K562 (cell line): ENCODE results near the gene TTC28. TPM values are rescaled to one million over a fixed set of nuclear protein-coding genes. Genes with fewer than 3 reads are reported as not detected.
A peak's percentile ranks its signal among the peaks of the same experiment; 100 is the strongest.

Experiments used
- BACH1 ChIP-seq: fragments of 200-800 bp; sonication (Bioruptor generic); IDR thresholded peaks from 2 replicates; pipeline ENCODE4 v1.6.1; 2016; ENCODE audit warnings: missing genetic modification characterization, missing compliant biosample characterization
- C11orf30 ChIP-seq: fragments of 450-650 bp; IDR thresholded peaks from 2 replicates; pipeline ENCODE4 v1.6.1; 2016; ENCODE audit warnings: low read depth, mild to moderate bottlenecking
- CEBPG ChIP-seq, 3 experiments: fragments of 200-800 bp in 1 of 3; sonication (Bioruptor generic) in 1 of 3; sonication (generic) in 1 of 3; formaldehyde crosslinking in 1 of 3; IDR thresholded peaks in 2 of 3; conservative IDR thresholded peaks in 1 of 3; 2 replicates each; pipeline versions ENCODE4 v1.6.1 to v1.8.0; 2016 to 2022; ENCODE audit warnings: missing compliant biosample characterization in 2 of 3, missing genetic modification characterization in 2 of 3, mild to moderate bottlenecking in 1 of 3, missing genetic modification reagents in 1 of 3
- EP400 ChIP-seq: fragments of 450-650 bp; IDR thresholded peaks from 2 replicates; pipeline ENCODE4 v1.6.1; 2017; ENCODE audit warnings: antibody characterized with exemption, mild to moderate bottlenecking, moderate library complexity
- GATAD2B ChIP-seq: fragments of 450-650 bp; IDR thresholded peaks from 2 replicates; pipeline ENCODE4 v1.6.1; 2017; ENCODE audit warnings: mild to moderate bottlenecking, borderline replicate concordance
- IRF2 ChIP-seq: sonication (generic); formaldehyde crosslinking; IDR thresholded peaks from 2 replicates; pipeline ENCODE4 v1.8.1; 2022; ENCODE audit warnings: mild to moderate bottlenecking, missing genetic modification reagents
- KHSRP ChIP-seq: fragments of 450-650 bp; IDR thresholded peaks from 2 replicates; pipeline ENCODE4 v1.6.1; 2017
- MAZ ChIP-seq, 2 experiments: fragments of 450-650 bp in 1 of 2; sonication (generic) in 1 of 2; formaldehyde crosslinking; IDR thresholded peaks in 1 of 2; conservative IDR thresholded peaks in 1 of 2; 2 replicates each; pipeline versions ENCODE4 v1.4.0 to v1.5.0; 2020; ENCODE audit warnings: mild to moderate bottlenecking in 1 of 2, missing genetic modification reagents in 1 of 2
- NCOA4 ChIP-seq: fragments of 450-650 bp; IDR thresholded peaks from 2 replicates; pipeline ENCODE4 v1.6.1; 2018; ENCODE audit warnings: mild to moderate bottlenecking; ENCODE audit not compliant: partially characterized antibody
- NFIC ChIP-seq: fragments of 450-650 bp; IDR thresholded peaks from 2 replicates; pipeline ENCODE4 v1.6.1; 2017; ENCODE audit warnings: mild to moderate bottlenecking, inconsistent platforms
- NR2C2 ChIP-seq, 2 experiments: fragments of 200-800 bp in 1 of 2; sonication (Bioruptor generic) in 1 of 2; sonication (generic) in 1 of 2; formaldehyde crosslinking in 1 of 2; IDR thresholded peaks; 2 replicates each; pipeline versions ENCODE4 v1.6.1 to v1.8.0; 2016 to 2022; ENCODE audit warnings: mild to moderate bottlenecking in 1 of 2, missing compliant biosample characterization in 1 of 2, missing genetic modification characterization in 1 of 2, missing genetic modification reagents in 1 of 2
- PML ChIP-seq: IDR thresholded peaks from 2 replicates; pipeline ENCODE4 v1.6.1; 2012; ENCODE audit warnings: low read length, inconsistent platforms
- SAFB ChIP-seq: fragments of 200-400 bp; formaldehyde crosslinking; IDR thresholded peaks from 2 replicates; pipeline ENCODE4 v1.6.1; 2017; ENCODE audit warnings: low read depth, low read length, borderline replicate concordance
- TRIM24 ChIP-seq, 2 experiments: fragments of 450-650 bp; IDR thresholded peaks; 2 replicates each; pipeline ENCODE4 v1.6.1; 2016
- ZBTB1 ChIP-seq: sonication (generic); formaldehyde crosslinking; IDR thresholded peaks from 2 replicates; pipeline ENCODE4 v1.8.1; 2023; ENCODE audit warnings: missing genetic modification reagents, low read depth, mild to moderate bottlenecking, borderline replicate concordance
- ZNF253 ChIP-seq: fragments of 250-450 bp; sonication (Bioruptor Pico); conservative IDR thresholded peaks from 2 replicates; pipeline ENCODE4 v1.6.1; 2021; ENCODE audit warnings: mild to moderate bottlenecking
- ZNF347 ChIP-seq: fragments of 450-650 bp; formaldehyde crosslinking; IDR thresholded peaks from 2 replicates; pipeline ENCODE4 v1.4.0; 2020; ENCODE audit warnings: low read depth, mild to moderate bottlenecking, moderate library complexity
- ZNF507 ChIP-seq: conservative IDR thresholded peaks from 2 replicates; pipeline ENCODE4 v1.6.1; 2017; ENCODE audit warnings: missing genetic modification characterization, missing compliant biosample characterization
- ZNF561 ChIP-seq: fragments of 450-650 bp; formaldehyde crosslinking; conservative IDR thresholded peaks from 2 replicates; pipeline ENCODE4 v1.4.0; 2020; ENCODE audit warnings: mild to moderate bottlenecking, moderate library complexity
- polyA plus RNA-seq, 8 experiments: library from polyadenylated mRNA; depleted of rRNA in 4 of 8; stranded (reverse) in 5 of 8; unstranded in 3 of 8; fragments of >200 nt; fragmentation: Nextera tagmentation in 2 of 8; fragmentation: Illumina TruSeq in 1 of 8; extraction: Ambion mirVana in 2 of 8; extraction: Trizol in 1 of 8; gene quantifications; 2 replicates each; pipeline versions ENCODE4 v1.2.1 to v1.2.3, GENCODE V29; 2011 to 2014; ENCODE audit warnings: inconsistent platforms in 1 of 8, missing spikeins in 1 of 8
- total RNA-seq, 7 experiments: library from RNA; depleted of rRNA in 6 of 7; stranded (reverse); fragments of >200 nt in 6 of 7; fragmentation: Illumina TruSeq in 2 of 7; extraction: Trizol in 2 of 7; gene quantifications; 2 replicates each; pipeline versions ENCODE4 v1.2.1 to v1.2.3, GENCODE V29; 2011 to 2021; ENCODE audit warnings: low replicate concordance in 1 of 7
- TF ChIP-seq, protein P1 (sequence below): fragments of 450-650 bp; IDR thresholded peaks from 2 replicates; pipeline ENCODE4 v1.6.1; 2016; ENCODE audit warnings: antibody characterized with exemption
- TF ChIP-seq, protein P2 (sequence below): fragments of 450-650 bp; formaldehyde crosslinking; IDR thresholded peaks from 2 replicates; pipeline ENCODE4 v1.4.0; 2020; ENCODE audit warnings: mild to moderate bottlenecking, moderate library complexity
- TF ChIP-seq, protein P3 (sequence below): fragments of 450-650 bp; IDR thresholded peaks from 2 replicates; pipeline ENCODE4 v1.6.1; 2018; ENCODE audit not compliant: partially characterized antibody

The TTC28 gene
- total and polyA plus RNA-seq, 9 of the 15 experiments (the other 6 are each of a cell fraction or from before 2014, with no cell fraction given) = 0.22 to 10.7 (median 3.1) TPM

- TF ChIP-seq MAZ (CRISPR knock-in tag; conservative IDR thresholded peaks at IDR 0.05 in 1 of 2, IDR thresholded peaks at IDR 0.05 in 1 of 2) = 0 out of 4 replicates have a peak, but pooled peaks have one; percentile 10 to 20
- TF ChIP-seq, protein P1, sequence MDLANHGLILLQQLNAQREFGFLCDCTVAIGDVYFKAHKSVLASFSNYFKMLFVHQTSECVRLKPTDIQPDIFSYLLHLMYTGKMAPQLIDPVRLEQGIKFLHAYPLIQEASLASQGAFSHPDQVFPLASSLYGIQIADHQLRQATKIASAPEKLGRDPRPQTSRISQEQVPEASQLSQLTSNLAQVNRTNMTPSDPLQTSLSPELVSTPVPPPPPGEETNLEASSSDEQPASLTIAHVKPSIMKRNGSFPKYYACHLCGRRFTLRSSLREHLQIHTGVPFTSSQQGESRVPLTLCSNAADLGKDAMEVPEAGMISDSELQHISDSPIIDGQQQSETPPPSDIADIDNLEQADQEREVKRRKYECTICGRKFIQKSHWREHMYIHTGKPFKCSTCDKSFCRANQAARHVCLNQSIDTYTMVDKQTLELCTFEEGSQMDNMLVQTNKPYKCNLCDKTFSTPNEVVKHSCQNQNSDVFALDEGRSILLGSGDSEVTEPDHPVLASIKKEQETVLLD = peak; percentile 59; the same call in 1 of the 2 replicates
- no peak for TF ChIP-seq IRF2 (CRISPR knock-in tag)
- TF ChIP-seq, protein P2, sequence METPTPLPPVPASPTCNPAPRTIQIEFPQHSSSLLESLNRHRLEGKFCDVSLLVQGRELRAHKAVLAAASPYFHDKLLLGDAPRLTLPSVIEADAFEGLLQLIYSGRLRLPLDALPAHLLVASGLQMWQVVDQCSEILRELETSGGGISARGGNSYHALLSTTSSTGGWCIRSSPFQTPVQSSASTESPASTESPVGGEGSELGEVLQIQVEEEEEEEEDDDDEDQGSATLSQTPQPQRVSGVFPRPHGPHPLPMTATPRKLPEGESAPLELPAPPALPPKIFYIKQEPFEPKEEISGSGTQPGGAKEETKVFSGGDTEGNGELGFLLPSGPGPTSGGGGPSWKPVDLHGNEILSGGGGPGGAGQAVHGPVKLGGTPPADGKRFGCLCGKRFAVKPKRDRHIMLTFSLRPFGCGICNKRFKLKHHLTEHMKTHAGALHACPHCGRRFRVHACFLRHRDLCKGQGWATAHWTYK (CRISPR knock-in tag) = no peak
- peak; percentile 91 to 95 for TF ChIP-seq TRIM24 (IDR thresholded peaks at IDR 0.05)
- TF ChIP-seq C11orf30 = 0 out of 2 replicates have a peak, but pooled peaks have one; percentile 9
- TF ChIP-seq NFIC = peak; percentile 68
- no peak for TF ChIP-seq ZBTB1 (CRISPR knock-in tag)
- TF ChIP-seq BACH1 = peak; percentile 57; the same call in 1 of the 2 replicates
- no peak for TF ChIP-seq SAFB
- TF ChIP-seq, protein P3, sequence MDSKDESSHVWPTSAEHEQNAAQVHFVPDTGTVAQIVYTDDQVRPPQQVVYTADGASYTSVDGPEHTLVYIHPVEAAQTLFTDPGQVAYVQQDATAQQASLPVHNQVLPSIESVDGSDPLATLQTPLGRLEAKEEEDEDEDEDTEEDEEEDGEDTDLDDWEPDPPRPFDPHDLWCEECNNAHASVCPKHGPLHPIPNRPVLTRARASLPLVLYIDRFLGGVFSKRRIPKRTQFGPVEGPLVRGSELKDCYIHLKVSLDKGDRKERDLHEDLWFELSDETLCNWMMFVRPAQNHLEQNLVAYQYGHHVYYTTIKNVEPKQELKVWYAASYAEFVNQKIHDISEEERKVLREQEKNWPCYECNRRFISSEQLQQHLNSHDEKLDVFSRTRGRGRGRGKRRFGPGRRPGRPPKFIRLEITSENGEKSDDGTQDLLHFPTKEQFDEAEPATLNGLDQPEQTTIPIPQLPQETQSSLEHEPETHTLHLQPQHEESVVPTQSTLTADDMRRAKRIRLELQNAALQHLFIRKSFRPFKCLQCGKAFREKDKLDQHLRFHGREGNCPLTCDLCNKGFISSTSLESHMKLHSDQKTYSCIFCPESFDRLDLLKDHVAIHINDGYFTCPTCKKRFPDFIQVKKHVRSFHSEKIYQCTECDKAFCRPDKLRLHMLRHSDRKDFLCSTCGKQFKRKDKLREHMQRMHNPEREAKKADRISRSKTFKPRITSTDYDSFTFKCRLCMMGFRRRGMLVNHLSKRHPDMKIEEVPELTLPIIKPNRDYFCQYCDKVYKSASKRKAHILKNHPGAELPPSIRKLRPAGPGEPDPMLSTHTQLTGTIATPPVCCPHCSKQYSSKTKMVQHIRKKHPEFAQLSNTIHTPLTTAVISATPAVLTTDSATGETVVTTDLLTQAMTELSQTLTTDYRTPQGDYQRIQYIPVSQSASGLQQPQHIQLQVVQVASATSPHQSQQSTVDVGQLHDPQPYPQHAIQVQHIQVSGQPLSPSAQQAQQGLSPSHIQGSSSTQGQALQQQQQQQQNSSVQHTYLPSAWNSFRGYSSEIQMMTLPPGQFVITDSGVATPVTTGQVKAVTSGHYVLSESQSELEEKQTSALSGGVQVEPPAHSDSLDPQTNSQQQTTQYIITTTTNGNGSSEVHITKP = peak; percentile 36
- TF ChIP-seq KHSRP = 0 out of 2 replicates have a peak, but pooled peaks have one; percentile 25
- TF ChIP-seq CEBPG (CRISPR knock-in tag; IDR thresholded peaks at IDR 0.05) = no peak
- peak in 1 of 2 experiments; percentile 80; a peak in 2 of 4 replicates for TF ChIP-seq CEBPG (tag; conservative IDR thresholded peaks at IDR 0.05 in 1 of 2, IDR thresholded peaks at IDR 0.05 in 1 of 2)
- no peak for TF ChIP-seq NCOA4
- TF ChIP-seq ZNF347 (CRISPR knock-in tag) = no peak
- no peak for TF ChIP-seq ZNF561
- peak; percentile 52 for TF ChIP-seq EP400
- TF ChIP-seq NR2C2 (CRISPR knock-in tag; IDR thresholded peaks at IDR 0.05) = no peak
- peak; percentile 75 for TF ChIP-seq NR2C2 (tag; IDR thresholded peaks at IDR 0.05)
- TF ChIP-seq ZNF253 (CRISPR knock-in tag) = no peak
- TF ChIP-seq ZNF507 (tag) = no peak
- TF ChIP-seq GATAD2B = peak; percentile 11; the same call in 1 of the 2 replicates
- peak; percentile 61 for TF ChIP-seq PML
Observed at GRCh38 chr22:28560046-28560742, 119.4 kb downstream of the TTC28 start (continued).
